Hematopoietic multipotent progenitor cell treated with erythropoietin and hydrocortisone succinate and interleukin-3 and kit ligand, for 6 days (in vitro differentiated cells): ENCODE data around the gene MAD1L1.
"Not testable (repeated sequence)": the region's sequence is repeated elsewhere in the genome, so short reads cannot be mapped to it uniquely, and the experiment has no call there.

Source experiments
- DNase-seq: peaks from one replicate; pipeline ENCODE4 v3.0.0-alpha.2; 2015

MAD1L1 gene

DNA sequence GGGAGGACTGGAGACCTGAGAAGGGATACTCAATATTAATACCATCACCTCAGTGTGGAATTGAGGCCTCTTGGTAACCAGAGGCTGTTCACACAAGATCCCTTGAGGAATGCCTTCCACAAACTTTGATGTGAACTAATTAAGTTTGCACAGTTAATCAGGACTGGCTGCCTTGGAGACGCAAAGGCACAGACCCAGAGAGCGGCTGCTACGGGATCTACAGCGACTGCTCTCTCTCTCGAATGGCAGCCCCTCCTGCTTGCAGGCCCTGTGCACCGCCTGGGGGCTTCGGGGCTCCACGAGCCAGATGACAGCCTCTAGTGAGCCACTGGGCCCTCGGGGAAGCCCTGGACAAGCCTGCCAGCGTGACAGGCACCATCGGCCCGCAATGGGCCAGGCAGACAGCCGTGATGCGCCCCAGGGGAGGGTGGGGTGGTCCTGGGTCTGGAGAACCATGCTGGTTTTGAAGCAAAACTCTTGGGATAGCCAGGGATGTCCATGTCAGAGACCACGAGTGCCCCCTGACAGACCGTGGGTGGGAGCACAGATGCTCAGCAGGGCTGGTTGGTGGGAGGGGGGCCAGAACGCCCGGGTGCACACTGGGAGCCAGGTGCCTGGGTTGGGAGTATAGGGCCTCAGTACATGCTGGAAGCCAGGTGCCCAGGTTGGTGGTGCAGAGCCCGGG, 367.0 kb downstream of the MAD1L1 start:
- DNase-seq, result no peak

DNA sequence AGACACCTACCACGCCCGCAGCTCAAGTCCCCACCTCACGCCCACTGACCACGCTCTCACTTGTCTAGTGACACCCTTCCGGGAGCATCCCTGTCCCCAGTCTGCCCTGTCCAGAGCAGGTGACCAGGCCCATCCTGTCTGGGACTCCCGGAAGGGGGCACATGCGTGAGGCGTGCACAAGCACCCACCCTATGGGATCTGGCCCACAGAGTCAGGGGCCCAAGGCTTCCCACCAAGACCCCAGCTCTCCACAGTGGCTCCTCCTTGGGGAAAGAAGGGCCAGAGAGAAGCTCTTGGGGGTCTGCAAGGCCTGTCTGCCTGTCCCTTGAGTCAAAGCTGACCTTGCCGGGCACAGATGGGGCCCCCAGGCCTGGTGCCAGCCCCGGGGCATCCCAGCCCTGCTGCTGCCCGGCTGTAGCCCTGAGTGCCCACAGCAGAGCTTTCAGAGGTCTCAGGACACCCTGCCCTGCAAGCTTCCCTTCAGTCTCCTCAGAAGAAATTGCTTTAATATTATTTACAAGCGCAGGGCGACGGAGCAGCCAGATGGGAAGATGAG, 367.7 kb downstream of the MAD1L1 start:
- DNase-seq, result no peak

DNA sequence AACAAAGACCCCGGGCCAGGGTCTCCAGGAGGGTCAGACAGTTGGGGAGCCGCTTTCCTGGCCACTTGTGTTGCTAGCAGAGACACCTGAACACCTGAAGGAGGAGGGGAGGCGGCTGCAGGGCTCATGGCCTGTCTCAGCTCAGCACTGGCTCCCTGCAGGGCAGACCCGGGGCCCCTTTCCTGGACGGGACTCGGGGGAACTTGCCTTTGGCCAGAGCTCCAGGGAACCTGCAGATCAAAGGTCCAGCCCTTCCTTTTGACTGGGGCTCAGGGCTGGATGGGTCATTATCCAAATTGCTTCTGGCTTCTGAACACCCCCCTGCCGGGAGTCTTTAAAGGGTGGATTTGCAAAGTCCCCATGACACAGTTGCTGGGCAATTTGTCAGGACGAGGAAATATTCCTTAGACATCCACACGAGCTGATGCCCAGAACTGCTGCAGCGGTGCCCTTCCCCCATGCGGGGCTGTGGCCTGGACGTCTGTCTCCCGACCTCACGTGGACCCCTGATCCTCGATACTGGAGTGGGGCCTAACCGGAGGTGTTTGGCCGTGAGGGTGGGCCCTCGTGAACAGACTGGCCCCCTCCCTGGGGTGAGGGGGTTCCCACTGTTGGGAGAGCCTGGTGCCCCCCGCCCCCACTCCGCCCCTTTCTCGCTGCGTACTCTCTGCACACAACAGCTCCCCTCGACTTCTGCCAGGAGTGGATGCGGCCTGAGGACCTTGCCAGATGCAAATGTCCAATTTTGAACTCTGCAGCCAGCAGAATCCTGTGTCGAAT, 368.4 kb downstream of the MAD1L1 start:
- no peak for DNase-seq

DNA sequence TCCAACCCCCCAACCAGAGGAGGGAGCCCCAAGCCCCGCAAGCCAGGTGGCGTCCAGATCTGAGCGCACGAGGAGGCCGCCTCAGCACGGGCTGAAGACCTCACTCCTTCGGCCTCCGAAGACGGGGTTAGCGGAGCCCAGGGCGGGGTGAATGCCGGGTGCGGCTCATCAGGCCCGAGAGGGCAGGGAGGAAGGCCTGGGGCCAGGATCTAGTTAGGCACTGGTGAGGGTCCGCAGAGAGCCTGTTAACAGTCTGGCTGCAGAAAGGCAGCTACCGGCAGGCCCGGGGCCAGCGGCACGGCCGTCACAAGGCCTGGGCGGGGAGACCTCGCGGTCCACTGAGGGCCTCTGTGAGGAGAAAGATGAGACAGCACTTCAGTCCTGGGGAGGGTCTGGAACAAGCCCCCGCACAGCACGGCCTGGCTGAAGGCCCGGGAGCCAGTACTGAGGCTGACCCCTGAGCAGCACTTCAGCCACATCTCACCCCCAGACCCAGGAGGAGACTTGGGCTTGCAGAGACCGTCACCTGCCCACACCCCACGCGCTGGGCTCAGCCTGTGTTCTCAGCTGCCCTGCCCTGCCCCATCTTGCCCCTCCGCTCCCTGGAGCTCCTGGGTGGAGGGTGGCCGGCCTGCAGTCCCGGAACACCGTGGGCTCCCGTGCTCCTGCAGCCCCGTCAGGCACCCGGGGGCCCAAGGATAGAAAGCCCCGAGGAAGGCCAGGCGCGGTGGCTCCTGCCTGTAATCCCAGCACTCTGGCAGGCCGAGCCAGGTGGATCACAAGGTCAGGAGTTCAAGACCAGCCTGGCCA, 369.4 kb downstream of the MAD1L1 start:
- DNase-seq, result no peak

DNA sequence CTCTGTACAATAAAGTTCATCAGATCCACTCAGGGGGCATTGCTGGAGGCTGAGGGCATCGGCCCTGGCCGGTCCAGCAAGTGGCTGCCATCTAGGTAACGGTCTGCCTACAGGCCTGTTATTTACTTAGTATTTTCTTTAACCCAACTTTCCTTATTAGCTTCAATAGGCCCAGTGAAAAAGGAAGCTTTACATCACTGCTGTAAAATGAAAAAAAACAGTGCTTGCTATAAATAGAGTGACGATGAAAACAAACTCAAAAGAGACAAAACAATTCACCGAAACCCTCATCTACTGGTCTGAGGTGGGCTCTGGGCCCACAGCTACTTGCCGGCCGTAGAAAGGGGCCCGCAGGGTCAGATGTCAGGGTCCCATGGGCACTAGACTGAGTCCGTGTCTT, 370.2 kb downstream of the MAD1L1 start:
- no peak for DNase-seq

DNA sequence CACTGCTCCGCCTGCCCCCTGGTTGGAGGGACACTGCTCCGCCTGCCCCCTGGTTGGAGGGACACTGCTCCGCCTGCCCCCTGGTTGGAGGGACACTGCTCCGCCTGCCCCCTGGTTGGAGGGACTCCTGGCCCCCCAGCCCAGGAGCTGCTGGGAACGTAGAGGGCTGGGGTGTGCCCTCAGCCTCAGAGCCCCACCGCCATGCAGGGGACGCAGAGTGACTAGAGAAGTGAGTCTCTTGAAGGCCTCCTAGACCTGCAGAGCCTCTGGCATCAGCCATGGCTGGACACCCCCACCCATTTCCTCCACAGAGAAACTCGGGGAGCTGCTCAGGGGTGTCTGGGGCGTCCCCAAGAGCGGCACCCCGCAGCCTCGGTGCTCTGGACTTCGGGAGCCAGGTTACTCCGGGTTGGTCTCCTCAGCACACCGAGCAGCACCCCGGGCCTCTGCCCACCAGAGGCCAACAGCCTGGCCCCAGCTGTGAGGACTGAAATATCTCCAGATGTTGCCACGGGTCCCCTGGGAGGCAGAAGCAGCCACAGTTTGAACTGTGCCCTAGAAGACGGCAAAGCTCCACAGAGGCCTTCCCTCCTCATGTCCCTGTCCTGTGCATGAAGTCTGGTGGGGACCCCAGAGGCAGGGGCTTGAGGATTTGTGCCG, 370.8 kb downstream of the MAD1L1 start:
- no peak for DNase-seq

DNA sequence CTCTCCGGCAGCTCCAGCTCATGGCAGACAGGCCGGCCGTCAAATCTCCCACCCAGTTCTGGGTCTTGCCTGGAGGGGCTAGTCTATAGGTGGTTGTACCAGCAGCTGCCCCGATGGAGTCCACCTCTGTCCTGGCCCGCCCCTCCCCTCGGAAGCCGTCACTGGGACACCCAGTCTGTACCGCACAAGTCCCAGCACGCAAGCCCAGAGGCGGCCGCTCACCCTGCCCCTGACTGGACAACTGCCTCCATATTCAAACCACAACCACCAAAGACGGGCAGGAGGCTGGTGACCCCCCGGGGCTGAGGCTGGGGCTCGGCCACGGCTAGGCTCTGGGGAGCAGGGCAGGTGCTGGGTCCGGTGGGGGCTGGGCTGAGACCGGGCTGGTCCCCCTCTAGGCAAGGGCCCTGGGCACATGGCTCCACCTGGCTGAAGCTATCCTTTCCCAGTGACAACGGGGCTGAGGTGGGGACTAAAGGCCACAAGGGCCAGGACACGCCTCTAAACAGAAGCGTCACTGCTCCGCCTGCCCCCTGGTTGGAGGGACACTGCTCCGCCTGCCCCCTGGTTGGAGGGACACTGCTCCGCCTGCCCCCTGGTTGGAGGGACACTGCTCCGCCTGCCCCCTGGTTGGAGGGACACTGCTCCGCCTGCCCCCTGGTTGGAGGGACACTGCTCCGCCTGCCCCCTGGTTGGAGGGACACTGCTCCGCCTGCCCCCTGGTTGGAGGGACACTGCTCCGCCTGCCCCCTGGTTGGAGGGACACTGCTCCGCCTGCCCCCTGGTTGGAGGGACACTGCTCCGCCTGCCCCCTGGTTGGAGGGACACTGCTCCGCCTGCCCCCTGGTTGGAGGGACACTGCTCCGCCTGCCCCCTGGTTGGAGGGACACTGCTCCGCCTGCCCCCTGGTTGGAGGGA, 371.6 kb downstream of the MAD1L1 start:
- not testable (repeated sequence) for DNase-seq

DNA sequence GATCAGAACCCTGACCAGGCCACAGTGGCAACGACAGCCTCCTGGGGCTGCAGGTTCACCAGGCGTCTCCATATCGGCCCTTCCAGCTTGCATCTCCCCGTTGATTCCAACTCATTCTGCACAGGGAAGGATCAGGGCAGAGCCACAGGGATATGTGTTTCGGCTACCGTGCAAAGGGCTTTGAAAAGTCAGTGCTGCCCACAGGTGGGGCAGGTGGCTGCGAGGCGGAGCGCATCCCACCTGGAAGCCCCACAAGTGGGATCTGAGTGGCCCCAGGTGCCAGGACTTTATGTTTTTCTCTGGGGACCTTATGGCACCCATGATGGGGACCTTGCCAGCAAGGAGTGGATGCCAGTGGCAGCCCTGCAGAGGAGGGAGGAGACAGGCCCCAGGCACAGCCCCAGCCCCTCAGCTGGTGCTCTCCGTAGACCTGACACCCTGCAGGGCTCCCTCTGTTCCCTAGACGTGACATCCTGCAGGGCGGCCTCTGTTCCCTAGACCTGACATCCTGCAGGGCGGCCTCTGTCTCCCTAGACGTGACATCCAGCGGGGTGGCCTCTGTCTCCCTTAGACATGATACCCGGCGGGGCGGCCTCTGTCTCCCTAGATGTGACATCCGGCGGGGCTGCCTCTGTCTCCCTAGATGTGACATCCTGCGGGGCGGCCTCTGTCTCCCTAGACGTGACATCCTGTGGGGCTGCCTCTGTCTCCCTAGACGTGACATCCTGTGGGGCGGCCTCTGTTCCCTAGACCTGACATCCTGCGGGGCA, 373.3 kb downstream of the MAD1L1 start:
- DNase-seq, result no peak

DNA sequence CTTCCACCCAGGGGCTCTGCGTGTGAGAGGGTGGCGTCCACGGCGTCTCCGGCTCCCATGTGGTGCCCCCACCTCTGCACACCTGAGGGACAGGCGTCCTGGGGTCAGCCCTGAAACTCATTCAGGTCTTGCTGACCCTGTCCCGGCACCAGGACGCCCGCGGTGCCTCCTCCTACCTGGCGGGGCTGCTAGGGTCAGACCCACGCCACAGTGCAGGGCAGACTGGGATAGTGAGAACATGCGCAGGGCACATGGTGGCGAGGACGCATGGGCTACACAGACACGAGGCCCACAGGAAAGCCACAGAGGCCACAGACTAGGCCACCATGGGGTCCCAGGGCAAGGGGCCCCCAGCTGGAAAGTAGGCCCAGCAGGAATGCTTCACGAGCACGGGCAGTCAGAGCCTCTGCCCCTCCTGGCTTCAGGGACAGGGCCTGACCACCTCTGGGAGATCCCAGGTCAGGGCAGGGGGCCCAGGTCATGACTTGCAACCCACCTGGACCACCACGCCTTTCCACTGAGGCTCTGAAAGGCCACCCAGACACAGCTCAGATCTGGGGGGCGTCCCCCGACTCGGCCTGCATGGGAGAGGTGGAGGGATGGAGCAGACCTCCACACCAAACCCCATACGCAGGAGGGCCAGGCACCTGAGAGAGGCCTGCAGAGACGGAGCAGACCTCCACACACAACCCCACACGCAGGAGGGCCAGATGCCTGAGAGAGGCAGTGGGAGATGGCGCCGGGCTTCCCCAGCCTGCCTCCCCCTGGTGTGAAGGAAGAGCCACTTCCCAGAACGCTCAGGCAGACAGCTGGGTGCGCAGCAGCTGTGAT, 374.1 kb downstream of the MAD1L1 start:
- DNase-seq, result no peak

DNA sequence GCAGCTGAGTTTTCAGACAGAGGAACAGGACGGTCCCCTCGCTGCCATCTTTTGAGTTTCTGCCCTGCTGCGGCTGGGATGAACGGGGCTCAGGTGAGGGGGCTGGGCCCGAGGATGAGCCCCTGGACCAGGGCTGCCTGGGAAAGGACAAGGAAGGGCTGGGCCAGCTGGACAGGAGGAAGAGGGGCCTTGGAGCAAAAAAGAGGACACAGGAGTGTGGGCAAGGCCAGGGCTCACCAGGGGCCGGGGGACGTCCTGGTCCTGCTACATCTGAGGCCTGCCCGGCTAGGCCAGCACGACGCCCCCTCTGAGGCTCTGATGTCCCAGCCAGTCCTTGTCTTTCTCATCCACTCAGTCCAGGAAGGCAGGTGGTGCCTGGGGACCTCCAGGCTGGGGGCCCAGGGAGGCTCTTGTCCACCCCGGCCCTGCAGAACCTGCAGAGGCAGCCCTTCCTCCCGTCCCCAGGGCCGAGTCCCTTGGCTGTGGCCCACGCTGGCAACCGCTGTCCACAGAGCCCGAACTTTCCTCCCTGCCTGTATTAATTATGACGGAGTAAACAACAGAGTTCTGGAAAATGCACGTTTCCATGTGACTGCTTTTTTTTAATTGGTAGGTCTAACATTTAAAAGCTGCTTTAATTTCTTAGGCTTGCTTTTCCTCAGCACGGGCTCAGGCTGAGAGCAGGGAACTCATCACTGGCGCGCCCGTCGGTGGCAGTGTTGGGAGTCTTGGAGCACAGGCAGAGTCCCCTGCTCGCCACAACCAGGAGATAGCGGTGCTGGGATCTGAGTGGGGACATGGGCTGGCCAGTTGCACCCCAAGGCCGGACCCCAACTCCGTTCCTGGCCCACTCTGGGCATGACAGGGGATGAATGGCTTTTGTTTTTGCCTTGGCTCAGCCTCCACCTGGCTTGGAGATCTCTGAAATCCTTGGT, 375.0 kb downstream of the MAD1L1 start:
- no peak for DNase-seq

DNA sequence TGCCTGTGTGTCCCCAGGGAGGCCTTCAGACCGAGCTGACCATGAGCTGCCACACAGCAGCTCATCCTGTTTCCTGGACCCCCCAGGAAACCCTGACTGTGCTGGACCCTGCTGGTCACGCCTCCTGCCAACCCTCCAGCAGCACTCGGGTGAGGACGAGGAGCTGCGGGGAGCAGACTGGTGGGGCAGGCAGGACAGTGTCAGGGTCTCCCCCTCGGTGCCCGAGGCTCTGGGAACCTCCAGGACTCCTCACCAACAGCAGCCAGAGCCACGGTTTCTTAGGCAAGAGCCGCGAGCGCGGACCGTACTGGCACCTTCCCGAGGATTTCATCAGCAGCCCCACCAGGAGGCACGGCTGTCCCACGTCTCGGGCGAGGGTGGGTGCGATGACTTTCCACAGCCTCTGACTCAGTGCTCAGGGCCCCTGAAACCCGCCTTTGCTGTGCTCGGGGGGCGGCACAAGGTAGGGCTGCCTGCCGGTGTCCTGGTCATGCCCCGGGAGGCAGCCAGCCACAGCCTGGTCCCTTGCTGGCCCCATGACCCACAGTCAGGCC, 375.8 kb downstream of the MAD1L1 start:
- DNase-seq, result no peak

DNA sequence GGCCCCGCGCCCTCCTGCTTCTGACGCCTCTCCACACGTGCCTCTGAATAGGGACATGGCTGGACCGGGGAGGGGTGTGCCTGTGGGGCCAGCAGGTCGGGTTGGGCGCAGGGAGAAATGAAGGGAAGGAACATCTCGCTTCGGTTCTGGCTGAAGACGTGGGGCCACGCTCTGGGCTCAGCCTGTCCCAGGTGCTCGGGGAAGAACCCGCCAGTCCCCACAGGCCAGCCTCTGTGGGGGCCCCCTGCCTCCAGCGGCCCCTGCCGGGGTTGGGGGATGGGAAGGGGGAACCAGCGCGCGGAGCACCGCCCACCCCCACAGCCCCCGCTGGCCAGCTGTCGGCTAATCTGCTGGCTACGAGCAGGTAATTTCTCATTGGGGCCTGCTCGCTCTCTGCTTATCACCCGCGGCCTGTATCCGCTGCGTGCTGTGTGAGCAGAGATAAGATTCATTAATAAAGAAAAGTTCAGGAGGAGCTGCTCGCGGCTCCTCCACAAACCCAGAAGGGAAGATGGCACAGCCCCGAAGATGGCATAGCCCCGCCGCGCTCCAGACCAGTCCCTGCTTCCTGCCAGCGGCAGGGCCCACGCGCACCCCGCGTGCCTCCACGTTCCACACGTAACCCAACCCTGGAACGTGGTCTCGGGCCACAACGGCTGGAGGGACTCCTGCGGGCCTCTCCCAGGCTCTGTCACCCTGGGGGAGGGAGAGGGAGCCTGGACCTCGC, 376.4 kb downstream of the MAD1L1 start:
- peak; percentile 87 for DNase-seq

DNA sequence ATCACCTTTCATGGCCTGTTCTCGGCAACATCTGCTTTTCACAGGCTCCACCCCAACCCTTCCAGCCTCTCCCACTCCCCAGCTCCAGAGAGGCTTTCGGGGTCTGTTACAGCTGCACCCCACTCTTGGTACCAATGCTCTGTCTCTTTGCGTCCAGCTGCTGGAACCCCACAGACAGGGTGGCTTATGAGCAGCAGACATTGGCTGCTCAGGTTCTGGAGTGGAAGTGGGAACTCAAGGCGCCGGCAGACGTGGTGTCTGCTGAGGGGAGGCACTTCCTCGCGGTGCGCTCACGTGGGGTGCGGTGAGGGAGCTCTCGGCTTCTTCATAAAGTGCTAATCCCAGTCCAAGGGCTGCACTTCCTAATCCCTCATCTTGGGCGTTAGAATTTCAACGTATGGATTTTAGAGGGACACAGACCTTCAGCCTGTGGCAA, 377.0 kb downstream of the MAD1L1 start:
- peak; percentile 26 for DNase-seq

DNA sequence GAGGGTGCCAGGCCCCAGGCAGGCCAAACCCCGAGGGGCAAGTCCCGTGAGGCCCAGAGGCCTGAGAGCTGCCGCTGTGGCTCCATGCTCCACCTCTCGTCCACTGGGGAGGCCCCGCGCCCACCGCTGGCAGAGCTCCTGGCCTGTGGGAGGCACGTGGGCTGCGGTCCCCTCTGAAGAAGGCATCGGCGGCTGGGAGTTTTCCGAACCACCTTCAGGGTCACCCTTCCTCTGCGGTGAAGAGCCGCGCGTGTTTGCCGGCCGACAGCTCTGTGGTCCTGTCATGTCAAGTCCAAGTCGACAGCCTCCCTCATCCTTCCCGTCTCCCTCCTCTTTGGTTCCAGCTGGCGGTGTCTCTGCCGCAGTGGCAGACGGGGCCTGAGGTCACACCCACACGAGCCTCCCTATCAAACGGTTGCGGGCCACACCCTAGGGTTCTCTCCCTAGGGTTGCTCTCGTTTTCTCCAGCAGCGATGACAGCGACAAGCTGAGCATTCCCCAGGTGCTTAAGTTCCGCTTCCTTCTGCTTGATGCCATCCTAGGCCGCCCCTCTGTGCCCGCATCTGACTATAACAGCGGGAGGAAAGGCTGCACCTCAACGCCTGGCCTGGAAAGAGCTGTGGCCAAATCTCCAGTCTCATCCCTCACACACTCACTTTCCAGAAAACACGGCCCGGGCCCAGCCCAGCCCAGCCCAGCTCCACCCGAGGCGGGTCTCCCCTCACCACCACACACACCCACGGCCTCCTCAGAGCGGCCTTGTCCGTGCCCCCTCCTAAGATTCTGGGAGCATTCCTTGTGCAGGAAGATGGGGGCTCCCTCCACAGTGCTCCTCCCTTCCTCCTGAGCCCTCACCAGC, 377.6 kb downstream of the MAD1L1 start:
- DNase-seq, result peak; percentile 86

DNA sequence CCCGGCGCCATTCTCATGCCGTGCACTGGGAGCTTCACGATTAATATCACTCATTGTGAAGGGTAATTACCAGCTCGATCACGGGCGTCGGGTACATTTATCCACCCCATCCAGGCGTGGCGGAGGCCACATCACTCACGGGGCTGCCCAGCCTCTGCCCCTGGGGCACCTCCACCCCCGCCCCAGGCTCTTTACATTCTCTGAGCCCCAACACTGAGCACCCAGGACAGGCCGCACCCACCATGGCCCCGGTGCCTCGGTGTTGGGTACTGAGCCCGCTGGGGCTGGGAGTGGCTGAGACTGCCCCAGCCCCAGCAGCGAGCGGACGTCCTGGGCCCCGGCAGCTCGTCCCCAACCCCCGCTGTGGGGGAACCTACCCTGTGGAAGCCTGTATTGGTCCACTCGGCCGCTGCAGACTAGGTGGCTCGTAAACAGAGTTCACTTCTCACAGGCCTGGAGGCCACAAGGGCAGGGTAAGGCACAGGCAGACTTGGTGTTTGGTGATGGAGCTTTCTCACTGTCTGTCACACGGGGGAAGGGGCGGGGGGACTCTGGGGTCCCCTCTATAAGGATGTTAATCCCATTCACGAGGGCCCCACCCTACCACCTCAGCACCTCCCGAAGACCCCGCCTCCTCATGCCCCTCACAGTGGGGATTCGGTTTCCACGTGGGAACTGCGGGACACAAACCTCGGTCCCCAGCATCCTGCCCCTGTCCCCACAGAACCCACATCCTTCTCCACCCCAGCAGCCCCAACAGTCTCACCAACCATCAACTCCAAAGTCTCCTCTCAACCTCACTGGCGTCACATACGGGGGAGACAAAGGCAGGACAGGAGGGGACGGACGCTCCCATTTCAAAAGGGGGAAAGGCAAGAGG, 378.5 kb downstream of the MAD1L1 start:
- DNase-seq, result peak; percentile 26
